OCI-LY1 (cell line): ENCODE data around the gene TBC1D8.

Experiments
- H2AFZ ChIP-seq: fragments of 200-600 bp; sonication (generic), shearing (Covaris generic); 2 replicates; pipeline ENCODE4 v1.6.0; 2014; ENCODE audit warnings: antibody characterized with exemption, mild to moderate bottlenecking, low read length
- H3F3A ChIP-seq: fragments of 200-600 bp; sonication (generic), shearing (Covaris generic); 2 replicates; pipeline ENCODE4 v1.6.0; 2014; ENCODE audit warnings: mild to moderate bottlenecking, antibody characterized with exemption, low read length, moderate library complexity; ENCODE audit not compliant: insufficient read depth
- H3K27ac ChIP-seq: fragments of 200-600 bp; sonication (generic); 2 replicates; pipeline ENCODE4 v1.5.1; 2014; ENCODE audit warnings: low read length, mixed run types, mild to moderate bottlenecking, low read depth; ENCODE audit not compliant: poor library complexity, severe bottlenecking
- H3K27me3 ChIP-seq: fragments of 200-600 bp; sonication (generic); 2 replicates; pipeline ENCODE4 v1.6.0; 2014; ENCODE audit warnings: antibody characterized with exemption, mild to moderate bottlenecking, low read length, moderate library complexity; ENCODE audit not compliant: insufficient read depth
- H3K36me3 ChIP-seq: fragments of 200-600 bp; sonication (generic); 2 replicates; pipeline ENCODE4 v1.6.1; 2014; ENCODE audit warnings: mild to moderate bottlenecking, antibody characterized with exemption, low read length, moderate library complexity, mixed read lengths; ENCODE audit not compliant: insufficient read depth
- H3K4me1 ChIP-seq: fragments of 200-600 bp; sonication (generic); 2 replicates; pipeline ENCODE4 v1.5.1; 2014; ENCODE audit warnings: mild to moderate bottlenecking, low read length, moderate library complexity; ENCODE audit not compliant: insufficient read depth, severe bottlenecking
- H3K4me2 ChIP-seq: fragments of 200-600 bp; sonication (generic), shearing (Covaris generic); 2 replicates; pipeline ENCODE4 v1.6.1; 2014; ENCODE audit warnings: low read length
- H3K4me3 ChIP-seq: fragments of 200-600 bp; sonication (generic); 2 replicates; pipeline ENCODE4 v1.5.1; 2014; ENCODE audit warnings: low read length, low read depth, mild to moderate bottlenecking, mixed read lengths; ENCODE audit not compliant: poor library complexity, severe bottlenecking
- H3K79me2 ChIP-seq: fragments of 200-600 bp; shearing (Covaris generic); 2 replicates; pipeline ENCODE4 v1.6.1; 2016; ENCODE audit warnings: mixed run types, low read length, mixed read lengths; ENCODE audit not compliant: insufficient read depth
- H3K9ac ChIP-seq: fragments of 200-600 bp; sonication (generic), shearing (Covaris generic); 2 replicates; pipeline ENCODE4 v1.6.1; 2014; ENCODE audit warnings: mild to moderate bottlenecking, low read length, mixed read lengths
- H3K9me2 ChIP-seq: fragments of 200-600 bp; sonication (generic), shearing (Covaris generic); 2 replicates; pipeline ENCODE4 v1.6.1; 2014; ENCODE audit warnings: low read depth, mild to moderate bottlenecking, low read length, mixed read lengths
- H3K9me3 ChIP-seq: fragments of 200-600 bp; shearing (Covaris generic); 2 replicates; pipeline ENCODE4 v1.6.1; 2014; ENCODE audit warnings: low read length, mixed read lengths
- H4K20me1 ChIP-seq: fragments of 200-600 bp; sonication (generic), shearing (Covaris generic); 2 replicates; pipeline ENCODE4 v1.6.0; 2016; ENCODE audit warnings: mild to moderate bottlenecking, low read length; ENCODE audit not compliant: insufficient read depth
- CTCF ChIP-seq: fragments of 200-600 bp; sonication (generic), shearing (Covaris generic); IDR thresholded peaks from 2 replicates; pipeline ENCODE4 v1.5.1; 2017; ENCODE audit warnings: mild to moderate bottlenecking, antibody characterized with exemption, low read length, moderate library complexity, mixed read lengths
- EZH2 ChIP-seq: fragments of 200-600 bp; sonication (generic), shearing (Covaris generic); IDR thresholded peaks from 2 replicates; pipeline ENCODE4 v1.8.0; 2017; ENCODE audit warnings: borderline replicate concordance, mixed run types, mild to moderate bottlenecking, antibody characterized with exemption, low read length, moderate library complexity, mixed read lengths

Gene TBC1D8

GRCh38 chr2:101130081-101130480, 21.1 kb downstream of the TBC1D8 start:
- H3K9me3 ChIP-seq = no peaks in the 10 kb centered on the region
- no peaks in the 10 kb centered on the region for H3F3A ChIP-seq
- H3K4me1 ChIP-seq = no peaks in the 10 kb centered on the region
- H3K9ac ChIP-seq = no peak overlapping the region
- no peak overlapping the region for H3K27ac ChIP-seq
- no peaks in the 10 kb centered on the region for H4K20me1 ChIP-seq
- TF ChIP-seq EZH2 (no peak), CTCF (no peak)
- no peak overlapping the region for H3K4me2 ChIP-seq
- no peak overlapping the region for H3K4me3 ChIP-seq
- peaks cover 3% of the 10 kb centered on the region; the same call in 1 of the 2 replicates for H3K27me3 ChIP-seq
- H3K9me2 ChIP-seq = no peaks in the 10 kb centered on the region
- H3K36me3 ChIP-seq = no peaks in the 10 kb centered on the region
- H3K79me2 ChIP-seq = no peaks in the 10 kb centered on the region
- no peak overlapping the region for H2AFZ ChIP-seq

- Histone ChIP-seq H3F3A (no peaks in the 10 kb centered on the region), H3K9me3 (no peaks in the 10 kb centered on the region), H3K79me2 (no peaks in the 10 kb centered on the region), H3K27ac (no peak overlapping the region), H4K20me1 (no peaks in the 10 kb centered on the region), H3K36me3 (no peaks in the 10 kb centered on the region), H3K9ac (no peak overlapping the region), H3K4me1 (no peaks in the 10 kb centered on the region), H3K4me2 (no peak overlapping the region), H3K9me2 (no peaks in the 10 kb centered on the region), H2AFZ (no peak overlapping the region), H3K27me3 (peaks cover 7% of the 10 kb centered on the region), H3K4me3 (no peak overlapping the region)
- TF ChIP-seq EZH2 (no peak), CTCF (no peak)
Measured at GRCh38 chr2:101127319-101128056, 23.7 kb downstream of the TBC1D8 start.

- no peaks in the 10 kb centered on the region for H4K20me1 ChIP-seq
- no peaks in the 10 kb centered on the region for H3K36me3 ChIP-seq
- H3K9ac ChIP-seq = no peak overlapping the region
- H3K4me1 ChIP-seq = no peaks in the 10 kb centered on the region
- no peak overlapping the region for H2AFZ ChIP-seq
- H3K79me2 ChIP-seq = no peaks in the 10 kb centered on the region
- H3K4me2 ChIP-seq = no peak overlapping the region
- no peak overlapping the region for H3K4me3 ChIP-seq
- no peaks in the 10 kb centered on the region for H3K9me3 ChIP-seq
- H3K27ac ChIP-seq = no peak overlapping the region
- H3F3A ChIP-seq = no peaks in the 10 kb centered on the region
- no peaks in the 10 kb centered on the region for H3K9me2 ChIP-seq
- peaks cover 7% of the 10 kb centered on the region for H3K27me3 ChIP-seq
- no peak for TF ChIP-seq CTCF
- no peak for TF ChIP-seq EZH2
Measured at GRCh38 chr2:101125808-101126207, 25.4 kb downstream of the TBC1D8 start.
